LNCaP clone FGC (cell line): ENCODE measurements around the gene TSKU.
"Not testable (repeated sequence)": the region's sequence is repeated elsewhere in the genome, so short reads cannot be mapped to it uniquely, and the experiment has no call there.

Experiments
- DNase-seq: peaks from one replicate; pipeline ENCODE4 v3.0.0-alpha.2; 2011; ENCODE audit warnings: low read depth
- H3K4me3 ChIP-seq: 2 replicates; pipeline ENCODE4 v1.5.1; 2011; ENCODE audit warnings: mild to moderate bottlenecking, low read depth, low read length, control low read depth
- TF ChIP-seq, protein P1 (sequence below): IDR thresholded peaks from 2 replicates; pipeline ENCODE4 v1.5.1; 2012; ENCODE audit warnings: mild to moderate bottlenecking; ENCODE audit not compliant: control insufficient read depth, insufficient read depth; ENCODE audit errors: extremely low read depth

TSKU gene

DNA sequence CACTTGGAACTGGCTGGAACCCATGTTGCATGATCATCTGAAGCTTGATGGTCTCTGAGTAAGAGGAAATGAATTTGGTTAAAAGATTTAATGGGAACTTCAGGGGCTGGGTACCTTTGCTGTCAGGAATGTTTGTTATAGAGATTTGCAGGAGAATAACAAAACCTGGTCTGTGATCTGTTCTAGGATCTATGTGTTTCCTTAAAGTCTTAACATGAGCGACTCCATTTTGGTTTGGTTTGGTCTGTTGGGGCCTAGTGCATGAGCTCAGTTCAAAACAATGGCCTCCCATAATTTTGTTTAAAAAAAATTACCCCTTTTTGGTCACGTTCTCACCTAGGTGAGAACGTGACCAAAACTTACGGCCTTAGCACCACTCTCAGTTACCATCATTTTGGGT is 28.1 kb downstream of the TSKU start:
- TF ChIP-seq, protein P1, sequence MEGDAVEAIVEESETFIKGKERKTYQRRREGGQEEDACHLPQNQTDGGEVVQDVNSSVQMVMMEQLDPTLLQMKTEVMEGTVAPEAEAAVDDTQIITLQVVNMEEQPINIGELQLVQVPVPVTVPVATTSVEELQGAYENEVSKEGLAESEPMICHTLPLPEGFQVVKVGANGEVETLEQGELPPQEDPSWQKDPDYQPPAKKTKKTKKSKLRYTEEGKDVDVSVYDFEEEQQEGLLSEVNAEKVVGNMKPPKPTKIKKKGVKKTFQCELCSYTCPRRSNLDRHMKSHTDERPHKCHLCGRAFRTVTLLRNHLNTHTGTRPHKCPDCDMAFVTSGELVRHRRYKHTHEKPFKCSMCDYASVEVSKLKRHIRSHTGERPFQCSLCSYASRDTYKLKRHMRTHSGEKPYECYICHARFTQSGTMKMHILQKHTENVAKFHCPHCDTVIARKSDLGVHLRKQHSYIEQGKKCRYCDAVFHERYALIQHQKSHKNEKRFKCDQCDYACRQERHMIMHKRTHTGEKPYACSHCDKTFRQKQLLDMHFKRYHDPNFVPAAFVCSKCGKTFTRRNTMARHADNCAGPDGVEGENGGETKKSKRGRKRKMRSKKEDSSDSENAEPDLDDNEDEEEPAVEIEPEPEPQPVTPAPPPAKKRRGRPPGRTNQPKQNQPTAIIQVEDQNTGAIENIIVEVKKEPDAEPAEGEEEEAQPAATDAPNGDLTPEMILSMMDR: no peak
- no peak for DNase-seq
- H3K4me3 ChIP-seq: no peak overlapping the region

DNA sequence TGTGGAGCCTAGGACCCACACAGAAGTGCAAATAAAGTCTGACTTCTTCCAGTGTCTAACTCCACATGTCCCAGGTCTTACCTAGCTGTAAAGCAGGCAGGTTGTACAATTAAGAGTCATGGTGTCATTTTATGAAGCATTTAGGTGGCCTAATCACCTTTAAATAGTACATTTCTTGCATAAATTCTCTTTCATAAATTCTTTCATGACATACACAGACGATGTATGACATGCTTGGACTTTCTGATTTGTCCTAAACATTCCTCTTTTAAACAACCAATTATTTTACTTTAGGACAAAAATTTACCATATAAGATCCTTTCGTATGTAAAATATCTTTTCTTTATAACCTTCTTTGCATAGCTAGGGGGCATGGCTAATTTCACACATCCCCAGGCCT is 31.3 kb downstream of the TSKU start:
- no peak overlapping the region for H3K4me3 ChIP-seq
- TF ChIP-seq, protein P1: no peak
- DNase-seq: no peak

DNA sequence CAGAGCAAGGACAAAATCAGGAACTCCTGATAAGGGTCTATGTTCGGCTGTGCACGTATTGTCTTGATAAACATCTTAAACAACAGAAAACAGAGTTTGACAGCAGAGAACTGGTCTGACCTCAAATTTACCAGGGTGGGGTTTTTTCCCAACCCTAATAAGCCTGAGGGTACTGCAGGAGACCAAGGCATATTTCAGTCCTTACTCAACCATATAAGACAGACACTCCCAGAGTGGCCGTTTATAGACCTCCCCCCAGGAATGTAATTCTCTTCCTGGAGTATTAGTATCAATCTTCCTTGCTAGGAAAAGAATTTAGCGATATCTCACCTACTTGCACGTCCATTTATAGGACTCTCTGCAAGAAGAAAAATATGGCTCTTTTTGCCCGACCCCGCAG is 32.5 kb downstream of the TSKU start:
- DNase-seq, H3K4me3 ChIP-seq: not testable (repeated sequence)

DNA sequence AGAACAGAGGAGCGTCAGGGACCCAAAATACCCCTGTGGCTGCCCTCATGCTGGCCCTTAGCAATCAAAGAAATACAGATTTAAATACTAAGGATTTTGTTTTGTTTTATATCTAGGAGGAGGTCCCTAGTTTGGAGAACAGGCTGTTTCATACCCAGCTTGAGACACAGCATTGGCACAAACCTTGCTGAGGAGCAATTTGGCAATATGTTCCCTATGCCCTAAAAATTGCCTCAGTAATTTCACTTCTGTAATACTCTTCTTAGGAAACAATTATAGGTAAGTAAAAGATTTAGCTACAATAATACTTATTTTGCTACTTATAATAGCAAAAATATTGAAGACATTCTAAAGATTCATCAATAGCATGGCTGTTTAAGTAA is 37.0 kb downstream of the TSKU start:
- no peak for DNase-seq
- H3K4me3 ChIP-seq: no peak overlapping the region
- TF ChIP-seq, protein P1: no peak

DNA sequence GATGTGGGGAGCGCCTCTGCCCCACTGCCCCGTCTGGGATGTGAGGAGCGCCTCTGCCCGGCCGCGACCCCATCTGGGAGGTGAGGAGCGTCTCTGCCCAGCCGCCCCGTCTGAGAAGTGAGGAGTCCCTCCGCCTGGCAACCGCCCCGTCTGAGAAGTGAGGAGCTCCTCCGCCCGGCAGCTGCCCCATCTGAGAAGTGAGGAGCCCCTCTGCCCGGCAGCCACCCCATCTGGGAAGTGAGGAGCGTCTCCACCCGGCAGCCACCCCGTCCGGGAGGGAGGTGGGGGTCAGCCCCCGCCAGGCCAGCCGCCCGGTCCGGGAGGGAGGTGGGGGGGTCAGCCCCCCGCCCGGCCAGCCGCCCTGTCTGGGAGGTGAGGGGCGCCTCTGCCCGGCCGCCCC is 38.2 kb downstream of the TSKU start:
- not testable (repeated sequence) for H3K4me3 ChIP-seq

DNA sequence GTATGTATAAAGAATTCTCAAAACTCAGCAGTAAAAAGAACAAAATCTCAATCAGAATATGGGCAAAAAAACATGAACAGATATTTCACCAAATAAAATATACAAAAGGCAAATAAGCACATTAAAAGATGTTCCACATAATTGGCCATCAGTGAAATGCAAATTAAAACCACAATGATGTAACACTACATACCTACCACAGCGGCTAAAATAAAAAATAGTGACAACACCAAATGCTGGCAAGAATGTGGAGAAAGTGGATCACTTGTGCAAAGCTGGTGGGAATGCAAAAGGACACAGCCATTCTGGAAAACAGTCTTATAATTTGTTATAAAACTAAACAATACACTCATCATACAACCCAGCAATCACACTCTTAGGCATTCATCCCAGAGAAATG is 39.2 kb downstream of the TSKU start:
- no peak overlapping the region for H3K4me3 ChIP-seq
- no peak for DNase-seq
- TF ChIP-seq, protein P1: no peak

More for the DNA sequence above, 38.2 kb downstream of the TSKU start:
- not testable (repeated sequence) for DNase-seq

DNA sequence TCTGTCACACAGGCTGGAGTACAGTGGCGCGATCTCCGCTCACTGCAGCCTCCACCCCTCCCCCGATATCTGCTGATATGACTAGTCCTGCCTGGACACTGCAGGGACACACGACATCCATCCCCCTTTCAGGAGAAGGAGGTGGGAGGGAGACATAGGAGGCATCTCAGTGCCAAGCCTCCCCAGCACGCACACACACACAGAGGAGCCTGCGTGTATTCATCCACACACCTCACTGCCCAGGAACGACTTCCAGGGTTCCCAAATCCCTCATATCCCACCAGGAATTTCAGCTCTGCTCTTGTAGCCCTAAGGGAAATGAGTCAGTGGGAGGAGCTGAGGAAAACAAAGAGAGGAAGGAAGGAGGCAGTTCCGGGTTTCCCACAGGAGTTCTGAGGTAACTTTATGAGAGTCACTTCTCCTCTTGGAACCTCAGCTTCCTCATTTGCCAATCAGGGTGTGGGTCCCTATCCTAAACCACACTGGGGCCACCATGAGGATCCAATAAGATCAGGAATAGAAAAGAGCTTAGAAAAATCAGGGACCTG is 40.4 kb downstream of the TSKU start:
- DNase-seq: no peak
- TF ChIP-seq, protein P1: no peak
- no peak overlapping the region for H3K4me3 ChIP-seq

DNA sequence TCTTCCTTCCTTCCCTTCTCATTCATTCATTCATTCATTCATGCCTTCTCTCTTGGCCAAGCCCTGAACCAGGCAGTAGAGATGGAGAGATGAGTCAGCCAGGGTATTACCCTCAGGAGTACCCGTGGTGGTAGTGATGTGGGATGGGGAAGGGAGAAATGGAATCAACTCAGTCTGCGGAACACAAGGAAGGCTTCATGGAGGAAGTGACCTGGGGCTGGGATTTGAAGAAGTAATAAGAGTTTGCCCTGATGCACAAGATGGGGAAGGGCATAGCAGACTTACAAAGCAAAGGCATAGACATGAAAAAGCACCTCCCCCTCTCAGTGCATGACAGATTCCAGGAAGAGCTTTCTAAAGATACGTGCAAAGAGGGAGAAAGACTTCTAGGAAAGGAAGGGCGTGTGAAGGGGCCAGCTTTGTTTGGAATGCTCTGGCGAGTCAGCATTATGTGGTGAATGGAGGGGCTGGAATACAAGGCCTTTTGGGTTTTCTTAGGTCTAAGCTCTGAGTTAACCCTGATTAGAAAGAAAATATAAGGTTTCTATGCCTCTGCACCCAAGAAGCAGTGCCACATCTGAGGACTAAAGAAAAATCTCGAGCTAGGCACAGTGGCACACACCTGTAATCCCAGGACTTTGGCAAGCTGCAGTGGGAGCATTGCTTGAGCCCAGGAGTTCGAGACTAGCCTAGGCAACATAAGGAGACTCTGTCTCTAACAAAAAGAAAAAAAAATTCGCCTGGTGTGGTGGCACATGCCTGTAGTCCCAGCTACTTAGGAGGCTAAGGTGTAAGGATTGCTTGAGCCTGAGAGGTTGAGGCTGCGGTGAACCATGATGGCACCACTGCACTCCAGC is 41.2 kb downstream of the TSKU start:
- TF ChIP-seq, protein P1: no peak
- no peak for DNase-seq
- no peak overlapping the region for H3K4me3 ChIP-seq
